ENCODE data around the gene TP73.

Gene TP73

DNA sequence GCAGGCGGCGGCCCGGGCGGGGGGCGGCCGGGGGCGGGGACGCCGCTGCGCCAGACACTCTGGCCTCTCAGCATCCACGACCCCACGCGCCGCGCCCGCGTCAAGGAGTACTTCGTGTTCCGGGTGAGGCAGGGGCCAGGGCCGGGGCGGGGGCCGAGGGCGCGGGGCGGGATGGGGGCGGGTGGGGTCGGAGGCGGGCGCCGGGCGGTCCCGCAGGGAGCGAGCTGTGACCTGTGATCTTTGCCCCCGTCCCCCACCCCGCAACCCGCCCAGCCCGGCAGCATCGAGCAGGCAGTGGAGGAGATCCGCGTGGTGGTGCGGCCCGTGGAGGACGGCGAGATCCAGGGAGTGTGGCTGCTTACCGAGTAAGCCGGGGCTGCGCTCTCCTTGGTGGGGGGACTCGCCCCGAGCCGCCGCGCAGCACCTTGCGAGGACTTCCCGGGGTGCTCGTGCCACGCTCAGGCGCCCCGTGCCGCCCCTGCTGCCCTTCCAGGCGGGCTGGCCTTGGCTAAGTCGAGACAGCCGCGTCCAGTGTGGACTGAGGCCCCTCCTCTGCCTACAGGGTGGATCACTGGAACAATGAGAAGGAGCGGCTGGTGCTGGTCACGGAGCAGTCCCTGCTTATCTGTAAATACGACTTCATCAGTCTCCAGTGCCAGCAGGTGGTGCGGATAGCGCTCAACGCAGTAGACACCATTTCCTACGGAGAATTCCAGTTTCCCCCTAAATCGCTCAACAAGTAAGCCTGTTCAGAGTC is 27.0 kb upstream of the TP73 start:
- no peak overlapping the region for H2AFZ ChIP-seq (ENCODE audit: low read depth, low read length)
- H3K9me3 ChIP-seq (ENCODE audit: insufficient read depth, low read length) = no peaks in the 10 kb centered on the region
- H3K79me2 ChIP-seq (ENCODE audit: low read length) = no peaks in the 10 kb centered on the region
- TF ChIP-seq, protein P1, sequence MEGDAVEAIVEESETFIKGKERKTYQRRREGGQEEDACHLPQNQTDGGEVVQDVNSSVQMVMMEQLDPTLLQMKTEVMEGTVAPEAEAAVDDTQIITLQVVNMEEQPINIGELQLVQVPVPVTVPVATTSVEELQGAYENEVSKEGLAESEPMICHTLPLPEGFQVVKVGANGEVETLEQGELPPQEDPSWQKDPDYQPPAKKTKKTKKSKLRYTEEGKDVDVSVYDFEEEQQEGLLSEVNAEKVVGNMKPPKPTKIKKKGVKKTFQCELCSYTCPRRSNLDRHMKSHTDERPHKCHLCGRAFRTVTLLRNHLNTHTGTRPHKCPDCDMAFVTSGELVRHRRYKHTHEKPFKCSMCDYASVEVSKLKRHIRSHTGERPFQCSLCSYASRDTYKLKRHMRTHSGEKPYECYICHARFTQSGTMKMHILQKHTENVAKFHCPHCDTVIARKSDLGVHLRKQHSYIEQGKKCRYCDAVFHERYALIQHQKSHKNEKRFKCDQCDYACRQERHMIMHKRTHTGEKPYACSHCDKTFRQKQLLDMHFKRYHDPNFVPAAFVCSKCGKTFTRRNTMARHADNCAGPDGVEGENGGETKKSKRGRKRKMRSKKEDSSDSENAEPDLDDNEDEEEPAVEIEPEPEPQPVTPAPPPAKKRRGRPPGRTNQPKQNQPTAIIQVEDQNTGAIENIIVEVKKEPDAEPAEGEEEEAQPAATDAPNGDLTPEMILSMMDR (IDR thresholded peaks at IDR 0.05; ENCODE audit: low read depth, low read length) = no peak
- no peak for TF ChIP-seq EZH2phosphoT487 (IDR thresholded peaks at IDR 0.05; ENCODE audit: low read depth)
- no peaks in the 10 kb centered on the region for H4K20me1 ChIP-seq (ENCODE audit: insufficient read depth, low read length)
- peak overlapping the region; percentile 47 for H3K9ac ChIP-seq (ENCODE audit: low read length)
- H3K27ac ChIP-seq (ENCODE audit: low read length) = no peak overlapping the region
- no peaks in the 10 kb centered on the region for H3K27me3 ChIP-seq (ENCODE audit: low read depth, low read length)
- H3K4me3 ChIP-seq (ENCODE audit: low read length) = peak overlapping the region; percentile 90
- peaks cover 14% of the 10 kb centered on the region for H3K36me3 ChIP-seq (replicated peaks; ENCODE audit: low read depth, low read length)
- H3K4me1 ChIP-seq (ENCODE audit: low read length) = peaks cover 15% of the 10 kb centered on the region
- peak overlapping the region; percentile 85 for H3K4me2 ChIP-seq (ENCODE audit: low read length)

GRCh38 chr1:3626025-3626424 is 26.3 kb upstream of the TP73 start:
- H3K4me1 ChIP-seq (ENCODE audit: low read length) = peaks cover 16% of the 10 kb centered on the region
- peaks cover 17% of the 10 kb centered on the region for H3K36me3 ChIP-seq (replicated peaks; ENCODE audit: low read depth, low read length)
- no peak overlapping the region for H2AFZ ChIP-seq (ENCODE audit: low read depth, low read length)
- H3K4me2 ChIP-seq (ENCODE audit: low read length) = peak overlapping the region; percentile 85
- no peak for TF ChIP-seq EZH2phosphoT487 (IDR thresholded peaks at IDR 0.05; ENCODE audit: low read depth)
- TF ChIP-seq, protein P1 (IDR thresholded peaks at IDR 0.05; ENCODE audit: low read depth, low read length) = no peak
- no peaks in the 10 kb centered on the region for H3K27me3 ChIP-seq (ENCODE audit: low read depth, low read length)
- peak overlapping the region; percentile 47; the same call in 1 of the 2 replicates for H3K9ac ChIP-seq (ENCODE audit: low read length)
- no peaks in the 10 kb centered on the region for H4K20me1 ChIP-seq (ENCODE audit: insufficient read depth, low read length)
- H3K4me3 ChIP-seq (ENCODE audit: low read length) = peak overlapping the region; percentile 90
- no peaks in the 10 kb centered on the region for H3K79me2 ChIP-seq (ENCODE audit: low read length)
- no peaks in the 10 kb centered on the region for H3K9me3 ChIP-seq (ENCODE audit: insufficient read depth, low read length)
- H3K27ac ChIP-seq (ENCODE audit: low read length) = no peak overlapping the region

GRCh38 chr1:3627515-3628253 is 24.6 kb upstream of the TP73 start:
- Histone ChIP-seq H3K27me3 (ENCODE audit: low read depth, low read length) (no peaks in the 10 kb centered on the region), H3K4me1 (ENCODE audit: low read length) (peaks cover 16% of the 10 kb centered on the region), H3K9ac (ENCODE audit: low read length) (no peak overlapping the region), H3K79me2 (ENCODE audit: low read length) (no peaks in the 10 kb centered on the region), H2AFZ (ENCODE audit: low read depth, low read length) (no peak overlapping the region), H3K9me3 (ENCODE audit: insufficient read depth, low read length) (no peaks in the 10 kb centered on the region), H3K4me2 (ENCODE audit: low read length) (no peak overlapping the region), H3K36me3 (replicated peaks; ENCODE audit: low read depth, low read length) (peaks cover 17% of the 10 kb centered on the region), H3K27ac (ENCODE audit: low read length) (no peak overlapping the region), H4K20me1 (ENCODE audit: insufficient read depth, low read length) (no peaks in the 10 kb centered on the region), H3K4me3 (ENCODE audit: low read length) (no peak overlapping the region)
- TF ChIP-seq, protein P1 (IDR thresholded peaks at IDR 0.05; ENCODE audit: low read depth, low read length) = no peak
- TF ChIP-seq EZH2phosphoT487 (IDR thresholded peaks at IDR 0.05; ENCODE audit: low read depth) = no peak

GRCh38 chr1:3628445-3628844 is 23.9 kb upstream of the TP73 start:
- no peaks in the 10 kb centered on the region for H4K20me1 ChIP-seq (ENCODE audit: insufficient read depth, low read length)
- no peak overlapping the region for H2AFZ ChIP-seq (ENCODE audit: low read depth, low read length)
- H3K79me2 ChIP-seq (ENCODE audit: low read length) = no peaks in the 10 kb centered on the region
- TF ChIP-seq EZH2phosphoT487 (IDR thresholded peaks at IDR 0.05; ENCODE audit: low read depth) = no peak
- TF ChIP-seq, protein P1 (IDR thresholded peaks at IDR 0.05; ENCODE audit: low read depth, low read length) = no peak
- no peak overlapping the region for H3K4me3 ChIP-seq (ENCODE audit: low read length)
- H3K4me2 ChIP-seq (ENCODE audit: low read length) = no peak overlapping the region
- no peaks in the 10 kb centered on the region for H3K27me3 ChIP-seq (ENCODE audit: low read depth, low read length)
- H3K27ac ChIP-seq (ENCODE audit: low read length) = no peak overlapping the region
- H3K9ac ChIP-seq (ENCODE audit: low read length) = no peak overlapping the region
- peaks cover 16% of the 10 kb centered on the region for H3K4me1 ChIP-seq (ENCODE audit: low read length)
- no peaks in the 10 kb centered on the region for H3K9me3 ChIP-seq (ENCODE audit: insufficient read depth, low read length)
- H3K36me3 ChIP-seq (replicated peaks; ENCODE audit: low read depth, low read length) = peaks cover 17% of the 10 kb centered on the region
